Colonic mucosa (tissue), 4 donors: Measurements from ENCODE around the gene WBP2NL. TPM values are rescaled to one million over a fixed set of nuclear protein-coding genes. Genes with fewer than 3 reads are reported as not detected.

Experiments used
- DNase-seq: peaks from one replicate; pipeline ENCODE4 v3.0.0-alpha.2; 2020
- H3K27ac ChIP-seq: fragments of 200-600 bp; one replicate; pipeline ENCODE4 v1.8.0; 2021
- H3K27me3 ChIP-seq: fragments of 200-600 bp; one replicate; pipeline ENCODE4 v1.8.0; 2021
- H3K36me3 ChIP-seq: fragments of 200-600 bp; one replicate; pipeline ENCODE4 v1.8.0; 2021
- H3K4me1 ChIP-seq: fragments of 200-600 bp; one replicate; pipeline ENCODE4 v1.8.0; 2021; ENCODE audit warnings: mild to moderate bottlenecking
- H3K4me3 ChIP-seq: fragments of 200-600 bp; one replicate; pipeline ENCODE4 v1.8.0; 2021
- H3K9ac ChIP-seq, 2 donors: one replicate each; pipeline ENCODE4 v1.7.0; 2013; ENCODE audit warnings: control low read depth in 2 of 2, low read depth in 2 of 2, low read length in 2 of 2
- H3K9me3 ChIP-seq: fragments of 200-600 bp; one replicate; pipeline ENCODE4 v1.8.0; 2021
- intact Hi-C: fragments of 100-400 bp; cut with DNase I; formaldehyde crosslinking; loops from one replicate; pipeline ENCODE4 v1.14.1; 2022
- total RNA-seq, 2 donors: library from RNA; stranded (reverse); fragmentation: NEBNext Ultra II Directional in 1 of 2; extraction: Animal tissue kit (Norgen Biotek cat#: 25700) in 1 of 2; gene quantifications; one replicate each; pipeline ENCODE4 v1.2.1, GENCODE V29; 2021
- TF ChIP-seq, protein P1 (sequence below): fragments of 200-600 bp; IDR thresholded peaks from one replicate; pipeline ENCODE4 v1.8.0; 2022; ENCODE audit warnings: antibody characterized with exemption, mild to moderate bottlenecking
- donor health status: healthy.
- donor health status: DM: no; HTN: no; CAD: no.
- donor health status: DM: no; HTN: no; CAD: no.

Gene WBP2NL
- total RNA-seq, 2 donors from 2014 or later, result 1.1 to 1.9 TPM

DNA sequence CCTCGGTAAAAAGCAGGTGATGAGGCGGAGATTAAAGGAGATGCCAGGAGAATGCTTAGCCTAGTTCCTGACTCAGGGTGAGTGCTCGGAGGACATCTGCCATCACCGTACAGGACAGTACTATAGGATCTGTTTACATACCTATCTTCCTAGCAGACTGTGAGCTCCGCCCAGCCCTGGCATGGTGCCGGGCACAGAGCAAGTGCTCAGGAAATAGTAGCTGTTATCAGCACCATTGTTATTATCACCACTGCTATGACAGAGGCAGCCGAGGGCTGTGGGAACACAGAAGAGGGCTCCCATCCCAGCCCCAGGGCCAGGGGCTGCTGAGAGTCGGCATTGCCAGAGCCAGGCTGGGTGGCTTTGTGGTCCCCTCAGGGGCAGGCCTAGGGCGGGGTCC is 30.0 kb upstream of the WBP2NL start:
- intact Hi-C loops, result no loop called here

DNA sequence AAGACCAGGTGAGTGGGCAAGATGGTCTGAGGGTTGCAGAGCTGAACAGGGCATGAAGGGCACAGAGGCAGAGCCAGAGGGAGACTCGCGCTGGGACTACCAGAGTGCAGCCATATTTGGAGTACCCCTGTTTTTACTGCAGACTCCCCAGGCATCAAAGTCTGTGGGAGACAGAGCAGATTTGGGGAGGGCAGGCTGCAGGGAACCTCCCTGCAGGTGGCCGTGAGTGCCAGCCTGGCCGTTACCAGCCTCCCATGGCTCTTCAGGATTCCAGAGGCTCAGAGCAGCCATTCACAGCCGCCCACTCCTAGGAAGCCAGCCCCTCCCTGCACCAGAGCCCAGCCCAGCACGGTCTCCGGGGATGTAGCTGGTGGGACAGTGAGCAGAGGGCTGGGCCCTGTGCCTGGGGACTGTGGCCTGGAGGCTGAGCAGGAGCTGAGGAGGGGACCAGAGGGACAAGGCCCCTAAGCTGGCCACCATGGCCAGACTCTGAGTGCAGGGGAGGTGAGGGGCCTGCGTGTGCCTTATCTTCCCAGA is 29.4 kb upstream of the WBP2NL start, which contains the start of gene SEPTIN3:
TSS of gene SEPTIN3 (plus strand) at position 334 of the 537 bp plus-strand sequence. CDS start 2,050 bp downstream, outside the sequence.
- DNase-seq, result no peak
- Histone ChIP-seq H3K4me1 (no peaks in the 10 kb centered on the region), H3K9ac (no peak within 1 kb of the TSS), H3K9me3 (no peaks in the 10 kb centered on the region), H3K27ac (no peak within 1 kb of the TSS), H3K36me3 (no peaks in the 10 kb centered on the region), H3K4me3 (no peak within 1 kb of the TSS), H3K27me3 (no peaks in the 10 kb centered on the region)
- intact Hi-C loops, result no loop called here
- TF ChIP-seq, protein P1, sequence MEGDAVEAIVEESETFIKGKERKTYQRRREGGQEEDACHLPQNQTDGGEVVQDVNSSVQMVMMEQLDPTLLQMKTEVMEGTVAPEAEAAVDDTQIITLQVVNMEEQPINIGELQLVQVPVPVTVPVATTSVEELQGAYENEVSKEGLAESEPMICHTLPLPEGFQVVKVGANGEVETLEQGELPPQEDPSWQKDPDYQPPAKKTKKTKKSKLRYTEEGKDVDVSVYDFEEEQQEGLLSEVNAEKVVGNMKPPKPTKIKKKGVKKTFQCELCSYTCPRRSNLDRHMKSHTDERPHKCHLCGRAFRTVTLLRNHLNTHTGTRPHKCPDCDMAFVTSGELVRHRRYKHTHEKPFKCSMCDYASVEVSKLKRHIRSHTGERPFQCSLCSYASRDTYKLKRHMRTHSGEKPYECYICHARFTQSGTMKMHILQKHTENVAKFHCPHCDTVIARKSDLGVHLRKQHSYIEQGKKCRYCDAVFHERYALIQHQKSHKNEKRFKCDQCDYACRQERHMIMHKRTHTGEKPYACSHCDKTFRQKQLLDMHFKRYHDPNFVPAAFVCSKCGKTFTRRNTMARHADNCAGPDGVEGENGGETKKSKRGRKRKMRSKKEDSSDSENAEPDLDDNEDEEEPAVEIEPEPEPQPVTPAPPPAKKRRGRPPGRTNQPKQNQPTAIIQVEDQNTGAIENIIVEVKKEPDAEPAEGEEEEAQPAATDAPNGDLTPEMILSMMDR, result no peak

More for the DNA sequence above, 30.0 kb upstream of the WBP2NL start:
- no peaks in the 10 kb centered on the region for H3K27me3 ChIP-seq
- H3K27ac ChIP-seq, result no peak overlapping the region
- no peak overlapping the region for H3K9ac ChIP-seq
- peak; percentile 50 for DNase-seq
- H3K4me1 ChIP-seq, result no peaks in the 10 kb centered on the region
- no peak overlapping the region for H3K4me3 ChIP-seq
- H3K36me3 ChIP-seq, result no peaks in the 10 kb centered on the region
- TF ChIP-seq, protein P1, result no peak
- no peaks in the 10 kb centered on the region for H3K9me3 ChIP-seq

DNA sequence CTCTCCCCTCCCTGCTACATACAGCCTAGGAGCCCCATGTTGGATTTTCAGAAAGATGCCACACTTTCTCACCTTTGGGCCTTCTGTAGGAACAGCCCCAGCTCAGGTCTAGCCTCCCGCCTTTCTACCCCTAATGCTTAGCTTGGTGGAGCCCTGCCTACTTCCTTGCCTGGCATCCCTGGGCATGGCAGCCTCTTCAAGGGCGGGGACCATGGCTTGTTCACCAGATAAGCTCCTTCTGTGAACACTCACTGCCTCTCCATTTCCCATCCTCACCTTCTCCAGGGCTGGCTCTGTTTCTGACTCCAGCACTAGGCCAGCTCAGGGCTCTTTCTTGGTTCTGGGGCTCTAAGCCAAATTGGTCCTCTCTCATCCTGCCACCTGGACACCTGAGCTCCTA is 28.0 kb upstream of the WBP2NL start:
- Histone ChIP-seq H3K4me3 (no peak overlapping the region), H3K27ac (no peak overlapping the region), H3K27me3 (peaks cover 4% of the 10 kb centered on the region), H3K9ac (no peak overlapping the region), H3K36me3 (no peaks in the 10 kb centered on the region), H3K4me1 (no peaks in the 10 kb centered on the region), H3K9me3 (no peaks in the 10 kb centered on the region)
- TF ChIP-seq, protein P1, result no peak
- DNase-seq, result no peak
- intact Hi-C loops, result loop anchor here (10.0 kb wide), 1 partner anchor 464 kb away; the partner anchor contains the start of gene NFAM1

DNA sequence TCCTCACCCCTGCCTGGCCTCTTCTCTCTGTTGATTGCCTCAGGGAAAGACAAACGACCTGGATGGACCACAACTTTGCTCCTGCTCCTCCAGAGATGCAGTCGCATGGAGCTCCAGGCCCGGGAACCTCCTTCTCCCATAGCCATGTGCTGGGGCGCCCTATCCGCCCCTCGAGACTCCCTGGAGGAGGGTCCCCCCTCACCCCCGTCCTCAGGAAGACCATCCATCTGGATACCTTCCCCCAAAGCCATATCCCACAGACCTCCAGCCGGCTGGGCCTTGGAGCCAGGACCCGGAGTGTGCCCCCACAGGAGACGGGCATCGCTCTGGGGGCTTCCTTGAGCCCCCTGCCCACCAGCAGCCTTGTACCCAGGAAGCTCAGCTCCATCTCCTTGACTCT is 27.2 kb upstream of the WBP2NL start:
- intact Hi-C loops, result loop anchor here (10.0 kb wide), 1 partner anchor 463 kb away; the partner anchor contains the start of gene NFAM1
- no peaks in the 10 kb centered on the region for H3K4me1 ChIP-seq
- H3K4me3 ChIP-seq, result no peak overlapping the region

DNA sequence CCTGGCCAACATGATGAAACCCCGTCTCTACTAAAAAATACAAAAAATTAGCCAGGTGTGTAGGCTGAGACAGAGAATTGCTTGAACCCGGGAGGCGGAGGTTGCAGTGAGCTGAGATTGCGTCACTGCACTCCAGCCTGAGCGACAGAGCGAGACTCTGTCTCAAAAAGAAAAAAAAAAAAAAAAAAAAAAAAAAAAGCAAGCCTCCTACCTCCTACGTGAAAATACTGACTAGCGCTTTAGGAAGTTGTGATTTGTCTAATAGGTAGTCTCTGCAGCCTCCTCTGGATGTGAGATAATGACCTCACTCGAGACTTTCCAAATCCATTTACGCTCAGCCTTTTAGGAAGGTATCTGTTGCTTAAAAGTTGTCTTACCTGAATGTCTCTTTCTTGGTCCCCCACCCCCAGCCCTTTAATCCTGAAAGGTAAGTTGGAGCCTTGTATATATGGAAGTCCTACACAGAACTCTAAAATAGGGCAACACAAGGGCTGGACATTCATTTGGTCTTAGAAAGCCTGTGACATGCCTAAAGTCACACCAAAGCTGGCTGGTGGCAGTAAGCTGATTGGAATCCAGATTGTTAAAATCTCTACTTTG is 23.8 kb upstream of the WBP2NL start:
- TF ChIP-seq, protein P1, result no peak
- intact Hi-C loops, result loop anchor here (10.0 kb wide), 1 partner anchor 460 kb away; the partner anchor contains the start of gene NFAM1
- H3K27me3 ChIP-seq, result peaks cover 27% of the 10 kb centered on the region
- H3K9ac ChIP-seq, result no peak overlapping the region
- no peaks in the 10 kb centered on the region for H3K4me1 ChIP-seq
- no peaks in the 10 kb centered on the region for H3K36me3 ChIP-seq
- H3K9me3 ChIP-seq, result no peaks in the 10 kb centered on the region
- no peak overlapping the region for H3K27ac ChIP-seq
- DNase-seq, result no peak
- no peak overlapping the region for H3K4me3 ChIP-seq

More for the DNA sequence above, 27.2 kb upstream of the WBP2NL start:
- TF ChIP-seq, protein P1, result no peak
- Histone ChIP-seq H3K9me3 (no peaks in the 10 kb centered on the region), H3K27ac (no peak overlapping the region), H3K27me3 (peaks cover 13% of the 10 kb centered on the region), H3K36me3 (no peaks in the 10 kb centered on the region), H3K9ac (no peak overlapping the region)
- DNase-seq, result no peak
